A673 (cell line): ENCODE measurements around the gene GSTT2B.

Experiments
- EZH2 ChIP-seq: fragments of 200-600 bp; sonication (generic); IDR thresholded peaks from 2 replicates; pipeline ENCODE4 v1.6.1; 2017; ENCODE audit warnings: borderline replicate concordance, low read depth, mild to moderate bottlenecking, mixed read lengths, antibody characterized with exemption, low read length; ENCODE audit not compliant: poor library complexity, severe bottlenecking
- TF ChIP-seq, protein P1 (sequence below): fragments of 300-800, 200-600 bp; sonication (generic); conservative IDR thresholded peaks from 2 replicates; pipeline ENCODE4 v1.5.1; 2017; ENCODE audit warnings: low read depth, mild to moderate bottlenecking, antibody characterized with exemption, low read length, moderate library complexity, mixed read lengths

DNA sequence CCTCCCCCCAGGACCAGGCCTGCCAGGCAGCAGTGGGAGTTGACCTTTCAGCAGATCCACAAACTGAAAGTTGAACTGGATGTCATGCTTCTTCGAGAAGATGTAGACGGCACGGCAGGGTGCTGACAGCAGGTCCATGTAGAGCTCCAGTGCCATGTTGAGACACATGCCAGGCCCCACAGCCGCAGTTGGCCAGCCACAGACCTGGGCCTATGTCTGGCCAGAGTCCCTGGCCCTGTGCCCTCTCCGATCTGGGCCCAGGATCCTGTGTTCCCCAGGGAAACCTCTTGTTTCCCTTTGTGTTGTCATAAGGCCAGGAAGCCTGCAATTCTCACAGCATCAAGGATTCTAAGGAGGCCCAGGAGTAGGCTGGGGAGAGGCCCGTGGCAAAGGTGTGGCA lies 44.2 kb upstream of the GSTT2B start, which contains the start of gene GSTT4:
- TF ChIP-seq, protein P1, sequence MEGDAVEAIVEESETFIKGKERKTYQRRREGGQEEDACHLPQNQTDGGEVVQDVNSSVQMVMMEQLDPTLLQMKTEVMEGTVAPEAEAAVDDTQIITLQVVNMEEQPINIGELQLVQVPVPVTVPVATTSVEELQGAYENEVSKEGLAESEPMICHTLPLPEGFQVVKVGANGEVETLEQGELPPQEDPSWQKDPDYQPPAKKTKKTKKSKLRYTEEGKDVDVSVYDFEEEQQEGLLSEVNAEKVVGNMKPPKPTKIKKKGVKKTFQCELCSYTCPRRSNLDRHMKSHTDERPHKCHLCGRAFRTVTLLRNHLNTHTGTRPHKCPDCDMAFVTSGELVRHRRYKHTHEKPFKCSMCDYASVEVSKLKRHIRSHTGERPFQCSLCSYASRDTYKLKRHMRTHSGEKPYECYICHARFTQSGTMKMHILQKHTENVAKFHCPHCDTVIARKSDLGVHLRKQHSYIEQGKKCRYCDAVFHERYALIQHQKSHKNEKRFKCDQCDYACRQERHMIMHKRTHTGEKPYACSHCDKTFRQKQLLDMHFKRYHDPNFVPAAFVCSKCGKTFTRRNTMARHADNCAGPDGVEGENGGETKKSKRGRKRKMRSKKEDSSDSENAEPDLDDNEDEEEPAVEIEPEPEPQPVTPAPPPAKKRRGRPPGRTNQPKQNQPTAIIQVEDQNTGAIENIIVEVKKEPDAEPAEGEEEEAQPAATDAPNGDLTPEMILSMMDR, result no peak
- no peak for TF ChIP-seq EZH2
